H1 (cell line): ENCODE measurements around the gene TAOK2. TPM values are rescaled to one million over a fixed set of nuclear protein-coding genes. Genes with fewer than 3 reads are reported as not detected.
"Not testable (repeated sequence)": the region's sequence is repeated elsewhere in the genome, so short reads cannot be mapped to it uniquely, and the experiment has no call there.

Experiments
- CTCF ChIA-PET: fragments of 300-600 bp; sonication (Branson Sonifier 250); formaldehyde crosslinking; loops from one replicate; lab custom pipeline; 2021; ENCODE audit not compliant: partially characterized antibody; lab: Charles Lee
- POLR2A ChIA-PET: fragments of 300-600 bp; sonication (Branson Sonifier 250); formaldehyde crosslinking; loops from one replicate; lab custom pipeline; 2021; ENCODE audit warnings: inconsistent platforms; ENCODE audit not compliant: partially characterized antibody; lab: Charles Lee
- DNase-seq, 2 experiments: peaks; one replicate each; pipeline versions ENCODE4 v3.0.0 to v3.0.0-alpha.2; 2010 to 2022; ENCODE audit warnings: low spot score in 2 of 2, low read depth in 1 of 2, mixed read lengths in 1 of 2
- FAIRE-seq: peaks from 2 replicates; lab custom pipeline; 2011; peaks lifted over from hg19 to GRCh38; lab: Jason Lieb, UNC
- H2AFZ ChIP-seq: 2 replicates; pipeline ENCODE4 v1.8.1; 2012; ENCODE audit warnings: low read length, inconsistent platforms
- H2AK5ac ChIP-seq: 2 replicates; pipeline ENCODE4 v1.6.1; 2013; ENCODE audit warnings: low read depth, low read length
- H2BK120ac ChIP-seq: replicated peaks from 2 replicates; pipeline ENCODE3; 2013; ENCODE audit warnings: low read depth, low read length, inconsistent platforms
- H2BK12ac ChIP-seq: 2 replicates; pipeline ENCODE4 v1.6.1; 2013; ENCODE audit warnings: low read depth, low read length
- H2BK15ac ChIP-seq: 2 replicates; pipeline ENCODE4 v1.6.1; 2013; ENCODE audit warnings: low read length
- H2BK20ac ChIP-seq: 2 replicates; pipeline ENCODE4 v1.6.1; 2013; ENCODE audit warnings: low read length
- H2BK5ac ChIP-seq: 2 replicates; pipeline ENCODE4 v1.6.1; 2013; ENCODE audit warnings: low read depth, low read length
- H3K14ac ChIP-seq: 2 replicates; pipeline ENCODE4 v1.6.1; 2013; ENCODE audit warnings: inconsistent platforms; ENCODE audit not compliant: insufficient read length
- H3K18ac ChIP-seq: 2 replicates; pipeline ENCODE4 v1.6.1; 2013; ENCODE audit warnings: low read length; ENCODE audit errors: extremely low read depth
- H3K23ac ChIP-seq: 2 replicates; pipeline ENCODE4 v1.6.1; 2013; ENCODE audit warnings: inconsistent platforms; ENCODE audit not compliant: insufficient read length
- H3K23me2 ChIP-seq: 2 replicates; pipeline ENCODE4 v1.6.1; 2013; ENCODE audit warnings: low read depth, low read length
- H3K27ac ChIP-seq: 2 replicates; pipeline ENCODE4 v1.6.1; 2011; ENCODE audit warnings: low read depth, low read length, inconsistent platforms
- H3K27me3 ChIP-seq, 4 experiments: replicated peaks in 1 of 4; 1 replicate in 1 of 4; 2 replicates in 3 of 4; pipeline versions ENCODE4 v1.6.1 to v1.8.1; 2011 to 2013; ENCODE audit warnings: low read length in 3 of 4, mild to moderate bottlenecking in 3 of 4, inconsistent platforms in 2 of 4, mixed read lengths in 2 of 4, moderate library complexity in 1 of 4; ENCODE audit not compliant: control insufficient read depth in 3 of 4, insufficient read depth in 3 of 4; ENCODE audit errors: extremely low read depth in 1 of 4
- H3K36me3 ChIP-seq, 4 experiments: 2 replicates each; pipeline versions ENCODE4 v1.6.1 to v1.8.1; 2011 to 2013; ENCODE audit warnings: mild to moderate bottlenecking in 4 of 4, low read length in 3 of 4, moderate library complexity in 2 of 4, control low read depth in 1 of 4, inconsistent platforms in 1 of 4; ENCODE audit not compliant: insufficient read depth in 4 of 4, control insufficient read depth in 2 of 4
- H3K4ac ChIP-seq: replicated peaks from 2 replicates; pipeline ENCODE3; 2013; ENCODE audit warnings: low read length, low read depth, mixed read lengths, inconsistent platforms; ENCODE audit not compliant: insufficient read length
- H3K4me1 ChIP-seq, 4 experiments: replicated peaks in 1 of 4; 1 replicate in 1 of 4; 2 replicates in 3 of 4; pipeline versions ENCODE4 v1.6.1 to v1.8.1; 2011 to 2013; ENCODE audit warnings: low read length in 3 of 4, inconsistent platforms in 2 of 4, mixed read lengths in 1 of 4; ENCODE audit not compliant: insufficient read depth in 4 of 4, control insufficient read depth in 3 of 4
- H3K4me2 ChIP-seq, 2 experiments: 2 replicates each; pipeline versions ENCODE4 v1.6.1 to v1.8.1; 2011 to 2013; ENCODE audit warnings: low read depth in 2 of 2, low read length in 2 of 2, control low read depth in 1 of 2, inconsistent platforms in 1 of 2, mild to moderate bottlenecking in 1 of 2; ENCODE audit not compliant: insufficient read depth in 1 of 2
- H3K4me3 ChIP-seq, 4 experiments: fragments of 200-600, 300-600 bp in 1 of 4; sonication (generic), shearing (Covaris generic), sonication (Bioruptor Twin) in 1 of 4; 2 replicates each; pipeline versions ENCODE4 v1.5.1 to v1.8.1; 2011 to 2016; ENCODE audit warnings: low read length in 4 of 4, low read depth in 3 of 4, control low read depth in 2 of 4, inconsistent platforms in 2 of 4, mild to moderate bottlenecking in 2 of 4, mixed read lengths in 1 of 4, moderate library complexity in 1 of 4; ENCODE audit not compliant: insufficient read depth in 2 of 4; ENCODE audit errors: extremely low read depth in 1 of 4
- H3K56ac ChIP-seq: replicated peaks from 2 replicates; pipeline ENCODE3; 2013; ENCODE audit warnings: low read depth, mild to moderate bottlenecking, mixed read lengths, low read length, inconsistent platforms; ENCODE audit not compliant: insufficient read length
- H3K79me1 ChIP-seq: 2 replicates; pipeline ENCODE4 v1.6.1; 2013; ENCODE audit warnings: low read depth, low read length, control low read depth
- H3K79me2 ChIP-seq, 2 experiments: 2 replicates each; pipeline versions ENCODE4 v1.6.1 to v1.8.1; 2012 to 2013; ENCODE audit warnings: low read length in 2 of 2, mild to moderate bottlenecking in 2 of 2, inconsistent platforms in 1 of 2; ENCODE audit not compliant: insufficient read depth in 2 of 2, control insufficient read depth in 1 of 2
- H3K9ac ChIP-seq, 4 experiments: replicated peaks in 1 of 4; 1 replicate in 1 of 4; 2 replicates in 3 of 4; pipeline versions ENCODE4 v1.6.1 to v1.8.1; 2011 to 2013; ENCODE audit warnings: low read depth in 3 of 4, low read length in 3 of 4, control low read depth in 2 of 4, mild to moderate bottlenecking in 2 of 4, moderate library complexity in 2 of 4, inconsistent platforms in 1 of 4; ENCODE audit errors: extremely low read depth in 1 of 4
- H3K9me3 ChIP-seq, 2 experiments: 2 replicates each; pipeline versions ENCODE4 v1.6.1 to v1.8.1; 2012 to 2013; ENCODE audit warnings: mild to moderate bottlenecking in 2 of 2, moderate library complexity in 2 of 2, control low read depth in 1 of 2, inconsistent platforms in 1 of 2, low read depth in 1 of 2, low read length in 1 of 2, mixed read lengths in 1 of 2; ENCODE audit not compliant: insufficient read depth in 2 of 2
- H4K20me1 ChIP-seq, 2 experiments: replicated peaks in 1 of 2; 2 replicates each; pipeline versions ENCODE3 to v1.8.1; 2011 to 2013; ENCODE audit warnings: inconsistent platforms in 2 of 2, low read length in 2 of 2, mild to moderate bottlenecking in 1 of 2; ENCODE audit not compliant: insufficient read depth in 2 of 2, control insufficient read depth in 1 of 2
- H4K5ac ChIP-seq: 2 replicates; pipeline ENCODE4 v1.6.1; 2013; ENCODE audit warnings: low read length, low read depth, mixed read lengths, inconsistent platforms; ENCODE audit not compliant: insufficient read length
- H4K8ac ChIP-seq: 2 replicates; pipeline ENCODE4 v1.8.0; 2013; ENCODE audit warnings: mild to moderate bottlenecking, moderate library complexity, low read length, inconsistent platforms; ENCODE audit not compliant: insufficient read depth; ENCODE audit errors: extremely low read depth
- H4K91ac ChIP-seq: replicated peaks from 2 replicates; pipeline ENCODE3; 2013; ENCODE audit warnings: low read length, mixed read lengths, inconsistent platforms; ENCODE audit not compliant: insufficient read length
- WGBS, 2 experiments: shearing (Covaris generic) in 1 of 2; methylation state at CpG; one replicate each; pipeline versions ENCODE4 v1.1.6 to v1.1.7; 2013 to 2015; ENCODE audit warnings: low lambda C conversion rate in 2 of 2, mixed read lengths in 2 of 2, inconsistent platforms in 1 of 2, low coverage in 1 of 2, missing lambda C conversion rate in 1 of 2; ENCODE audit not compliant: insufficient replicate concordance in 2 of 2, insufficient coverage in 1 of 2, insufficient read length in 1 of 2; ENCODE audit errors: extremely low coverage in 1 of 2, missing lambda C conversion rate in 1 of 2; 5-methylcytosine and 5-hydroxymethylcytosine counted together
- polyA plus RNA-seq, 7 experiments: library from polyadenylated mRNA; depleted of rRNA in 3 of 7; stranded (reverse) in 5 of 7; unstranded in 2 of 7; fragments of >200 nt in 5 of 7; fragments of 200-250 nt in 2 of 7; gene quantifications; 1 replicate in 5 of 7; 2 replicates in 1 of 7; 4 replicates in 1 of 7; pipeline versions ENCODE4 v1.2.1 to v1.2.3, GENCODE V29; 2011 to 2013; ENCODE audit warnings: missing spikeins in 2 of 7, mixed read lengths in 2 of 7
- total RNA-seq: library from RNA; stranded (reverse); fragmentation: NEBNext Ultra II Directional; extraction: Animal tissue kit (Norgen Biotek cat#: 25700); gene quantifications from 2 replicates; pipeline ENCODE4 v1.2.1, GENCODE V29; 2021

Gene TAOK2
- total and polyA plus RNA-seq, 2 of the 8 experiments (the other 6 are each of a cell fraction or from before 2014, with no cell fraction given): 13.5 to 32.6 TPM

DNA sequence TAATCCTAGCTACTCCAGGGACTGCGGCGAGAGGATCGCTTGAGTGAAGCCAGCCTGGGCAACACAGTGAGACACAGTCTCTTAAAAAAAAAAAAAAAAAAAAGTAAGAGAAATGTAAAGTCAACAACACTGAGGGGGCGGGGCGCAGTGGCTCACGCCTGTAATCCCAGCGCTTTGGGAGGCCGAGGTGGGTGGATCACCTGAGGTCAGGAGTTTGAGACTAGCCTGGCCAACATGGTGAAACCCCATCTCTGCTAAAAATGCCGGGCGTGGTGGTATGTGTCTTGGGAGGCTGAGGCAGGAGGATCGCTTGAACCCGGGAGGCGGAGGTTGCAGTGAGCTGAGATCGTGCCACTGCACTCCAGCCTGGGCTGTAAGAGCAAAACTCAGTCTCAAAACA is 38.9 kb downstream of the TAOK2 start:
- DNase-seq, H4K5ac ChIP-seq: not testable (repeated sequence)
- peak overlapping the region in 1 of 4 experiments; percentile 79; a peak in 2 of 8 replicates for H3K4me3 ChIP-seq

More for the DNA sequence above, 38.9 kb downstream of the TAOK2 start:
- not testable (repeated sequence) for FAIRE-seq, H2BK5ac ChIP-seq, H3K4ac ChIP-seq, H3K79me1 ChIP-seq, H3K56ac ChIP-seq, H2BK120ac ChIP-seq, H4K91ac ChIP-seq, H3K79me2 ChIP-seq, H2AK5ac ChIP-seq, H3K36me3 ChIP-seq, H2BK12ac ChIP-seq, H2BK15ac ChIP-seq, H4K20me1 ChIP-seq, H2AFZ ChIP-seq, H2BK20ac ChIP-seq, H3K27ac ChIP-seq, H3K9ac ChIP-seq, H3K14ac ChIP-seq, H3K18ac ChIP-seq, H3K23ac ChIP-seq, H3K9me3 ChIP-seq, H4K8ac ChIP-seq
- ChIA-PET POLR2A (interaction anchor here (1.1 to 2.6 kb wide), 5 partner anchors 8 to 149 kb away, joined by 3 to 10 read pairs (median 3); partner anchors contain the start of genes C16orf92, CDIPT and TLCD3B), CTCF (interaction anchor here (0.6 to 1.0 kb wide), 6 partner anchors 11 to 148 kb away, joined by 3 read pairs; partner anchors contain the start of gene C16orf92)
- 90% methylated on average over 14 of the region's 14 CpGs; no CpG with 5 or more reads in 1 of the 2 experiments for WGBS, 2 experiments
- peaks cover 0 to 19% (median 13%) of the 10 kb centered on the region in 4 experiments; a peak in 6 of 7 replicates for H3K4me1 ChIP-seq
- peaks cover 0 to 23% (median 13%) of the 10 kb centered on the region in 4 experiments; a peak in 5 of 7 replicates for H3K27me3 ChIP-seq
- H3K23me2 ChIP-seq: peaks cover 16% of the 10 kb centered on the region
- peak overlapping the region in 1 of 2 experiments; percentile 77; a peak in 1 of 4 replicates for H3K4me2 ChIP-seq
